Parathyroid adenoma (tissue), 2 donors: ENCODE data around the gene CD34.
A peak's percentile ranks its signal among the peaks of the same experiment; 100 is the strongest.

Experiments used
- H2AFZ ChIP-seq: fragments of 300-600 bp; sonication (generic); one replicate; pipeline ENCODE4 v1.7.0; 2017; ENCODE audit warnings: antibody characterized with exemption, mild to moderate bottlenecking
- H3K27ac ChIP-seq: fragments of 300-600 bp; sonication (generic); one replicate; pipeline ENCODE4 v1.7.0; 2017
- H3K27me3 ChIP-seq: fragments of 300-600 bp; sonication (generic); one replicate; pipeline ENCODE4 v1.7.0; 2017; ENCODE audit warnings: low read length; ENCODE audit not compliant: control insufficient read depth, insufficient read depth
- H3K36me3 ChIP-seq: fragments of 300-600 bp; sonication (generic); one replicate; pipeline ENCODE4 v1.7.0; 2017; ENCODE audit warnings: low read length; ENCODE audit not compliant: control insufficient read depth, insufficient read depth
- H3K4me1 ChIP-seq: fragments of 300-600 bp; sonication (generic); one replicate; pipeline ENCODE4 v1.7.0; 2017; ENCODE audit warnings: control low read depth
- H3K4me2 ChIP-seq: fragments of 300-600 bp; sonication (generic); one replicate; pipeline ENCODE4 v1.7.0; 2017; ENCODE audit warnings: low read length
- H3K4me3 ChIP-seq: fragments of 300-600 bp; sonication (generic); one replicate; pipeline ENCODE4 v1.7.0; 2017; ENCODE audit warnings: low read depth, low read length
- H3K79me2 ChIP-seq: fragments of 300-600 bp; sonication (generic); one replicate; pipeline ENCODE4 v1.7.0; 2017; ENCODE audit warnings: control low read depth
- H3K9ac ChIP-seq: fragments of 300-600 bp; sonication (generic); one replicate; pipeline ENCODE4 v1.7.0; 2017; ENCODE audit warnings: mild to moderate bottlenecking
- H3K9me3 ChIP-seq: fragments of 300-600 bp; sonication (generic); one replicate; pipeline ENCODE4 v1.7.0; 2017; ENCODE audit warnings: low read length; ENCODE audit not compliant: control insufficient read depth
- CTCF ChIP-seq: fragments of 300-600 bp; sonication (generic); IDR thresholded peaks from one replicate; pipeline ENCODE4 v1.7.0; 2017; ENCODE audit warnings: antibody characterized with exemption, mild to moderate bottlenecking
- donor health status: primary hyperparathyroidism.

The CD34 gene

GRCh38 chr1:207886227-207886626, 24.7 kb downstream of the CD34 start:
- Histone ChIP-seq H3K4me3 (no peak overlapping the region), H3K27ac (no peak overlapping the region), H3K4me2 (no peak overlapping the region), H3K27me3 (no peaks in the 10 kb centered on the region), H3K4me1 (no peaks in the 10 kb centered on the region), H2AFZ (no peak overlapping the region), H3K79me2 (no peaks in the 10 kb centered on the region), H3K9me3 (no peaks in the 10 kb centered on the region), H3K9ac (no peak overlapping the region), H3K36me3 (no peaks in the 10 kb centered on the region)
- no peak for TF ChIP-seq CTCF

GRCh38 chr1:207885129-207886032, 25.5 kb downstream of the CD34 start:
- TF ChIP-seq CTCF, result peak; percentile 84
- H3K27ac ChIP-seq, result no peak overlapping the region

GRCh38 chr1:207884266-207885029, 26.5 kb downstream of the CD34 start:
- TF ChIP-seq CTCF, result no peak
- H3K79me2 ChIP-seq, result no peaks in the 10 kb centered on the region
- H2AFZ ChIP-seq, result peak overlapping the region; percentile 69
- H3K27me3 ChIP-seq, result no peaks in the 10 kb centered on the region
- no peaks in the 10 kb centered on the region for H3K36me3 ChIP-seq
- no peak overlapping the region for H3K9ac ChIP-seq
- no peak overlapping the region for H3K27ac ChIP-seq
- no peaks in the 10 kb centered on the region for H3K9me3 ChIP-seq
- H3K4me1 ChIP-seq, result no peaks in the 10 kb centered on the region
- H3K4me2 ChIP-seq, result no peak overlapping the region
- no peak overlapping the region for H3K4me3 ChIP-seq

More at GRCh38 chr1:207885129-207886032, 25.5 kb downstream of the CD34 start:
- H3K4me2 ChIP-seq, result no peak overlapping the region
- no peak overlapping the region for H3K9ac ChIP-seq
- H3K4me1 ChIP-seq, result no peaks in the 10 kb centered on the region
- H2AFZ ChIP-seq, result peak overlapping the region; percentile 69
- no peaks in the 10 kb centered on the region for H3K9me3 ChIP-seq
- H3K4me3 ChIP-seq, result no peak overlapping the region
- no peaks in the 10 kb centered on the region for H3K79me2 ChIP-seq
- H3K27me3 ChIP-seq, result no peaks in the 10 kb centered on the region
- no peaks in the 10 kb centered on the region for H3K36me3 ChIP-seq

GRCh38 chr1:207883660-207884250, 27.2 kb downstream of the CD34 start:
- Histone ChIP-seq H3K4me3 (no peak overlapping the region), H3K9ac (no peak overlapping the region)
- TF ChIP-seq CTCF, result no peak

More at GRCh38 chr1:207883660-207884250, 27.2 kb downstream of the CD34 start:
- Histone ChIP-seq H2AFZ (no peak overlapping the region), H3K27me3 (no peaks in the 10 kb centered on the region), H3K4me2 (no peak overlapping the region), H3K27ac (no peak overlapping the region), H3K36me3 (no peaks in the 10 kb centered on the region), H3K9me3 (no peaks in the 10 kb centered on the region), H3K4me1 (no peaks in the 10 kb centered on the region), H3K79me2 (no peaks in the 10 kb centered on the region)
